K562 (cell line): ENCODE measurements around the gene WWOX. TPM values are rescaled to one million over a fixed set of nuclear protein-coding genes. Genes with fewer than 3 reads are reported as not detected.

Source experiments
- CGGBP1 ChIP-seq: fragments of 250-450 bp; sonication (Bioruptor Pico); IDR thresholded peaks from 2 replicates; pipeline ENCODE4 v1.9.0; 2021; ENCODE audit warnings: mild to moderate bottlenecking
- CREB3L1 ChIP-seq: fragments of 450-650 bp; IDR thresholded peaks from 2 replicates; pipeline ENCODE4 v1.6.1; 2014; ENCODE audit warnings: low read depth, mild to moderate bottlenecking, moderate library complexity, borderline replicate concordance
- KHSRP ChIP-seq: fragments of 450-650 bp; IDR thresholded peaks from 2 replicates; pipeline ENCODE4 v1.6.1; 2017
- SAFB2 ChIP-seq: fragments of 200-400 bp; formaldehyde crosslinking; IDR thresholded peaks from 2 replicates; pipeline ENCODE4 v1.6.1; 2018; ENCODE audit warnings: borderline replicate concordance, low read length, low read depth, moderate library complexity; ENCODE audit not compliant: severe bottlenecking
- SOX6 ChIP-seq: fragments of 450-650 bp; IDR thresholded peaks from 2 replicates; pipeline ENCODE4 v1.6.1; 2014; ENCODE audit warnings: mild to moderate bottlenecking
- polyA plus RNA-seq, 8 experiments: library from polyadenylated mRNA; depleted of rRNA in 4 of 8; stranded (reverse) in 5 of 8; unstranded in 3 of 8; fragments of >200 nt; fragmentation: Nextera tagmentation in 2 of 8; fragmentation: Illumina TruSeq in 1 of 8; extraction: Ambion mirVana in 2 of 8; extraction: Trizol in 1 of 8; gene quantifications; 2 replicates each; pipeline versions ENCODE4 v1.2.1 to v1.2.3, GENCODE V29; 2011 to 2014; ENCODE audit warnings: inconsistent platforms in 1 of 8, missing spikeins in 1 of 8
- total RNA-seq, 7 experiments: library from RNA; depleted of rRNA in 6 of 7; stranded (reverse); fragments of >200 nt in 6 of 7; fragmentation: Illumina TruSeq in 2 of 7; extraction: Trizol in 2 of 7; gene quantifications; 2 replicates each; pipeline versions ENCODE4 v1.2.1 to v1.2.3, GENCODE V29; 2011 to 2021; ENCODE audit warnings: low replicate concordance in 1 of 7
- TF ChIP-seq, protein P1 (sequence below): fragments of 250-450 bp; sonication (Bioruptor Pico); IDR thresholded peaks from 2 replicates; pipeline ENCODE4 v1.5.1; 2021; ENCODE audit warnings: mild to moderate bottlenecking
- TF ChIP-seq, protein P2 (sequence below): fragments of 250-450 bp; sonication (Bioruptor Pico); IDR thresholded peaks from 2 replicates; pipeline ENCODE4 v1.9.0; 2021; ENCODE audit warnings: mild to moderate bottlenecking, inconsistent platforms

Gene WWOX
- total and polyA plus RNA-seq, 9 of the 15 experiments (the other 6 are each of a cell fraction or from before 2014, with no cell fraction given), result 1.6 to 22.7 (median 8.1) TPM

GRCh38 chr16:78635807-78636206 is 536.4 kb downstream of the WWOX start (continued):
- TF ChIP-seq CGGBP1, result no peak
- TF ChIP-seq SAFB2, result no peak
- TF ChIP-seq SOX6, result no peak
- no peak for TF ChIP-seq KHSRP
- TF ChIP-seq, protein P1, sequence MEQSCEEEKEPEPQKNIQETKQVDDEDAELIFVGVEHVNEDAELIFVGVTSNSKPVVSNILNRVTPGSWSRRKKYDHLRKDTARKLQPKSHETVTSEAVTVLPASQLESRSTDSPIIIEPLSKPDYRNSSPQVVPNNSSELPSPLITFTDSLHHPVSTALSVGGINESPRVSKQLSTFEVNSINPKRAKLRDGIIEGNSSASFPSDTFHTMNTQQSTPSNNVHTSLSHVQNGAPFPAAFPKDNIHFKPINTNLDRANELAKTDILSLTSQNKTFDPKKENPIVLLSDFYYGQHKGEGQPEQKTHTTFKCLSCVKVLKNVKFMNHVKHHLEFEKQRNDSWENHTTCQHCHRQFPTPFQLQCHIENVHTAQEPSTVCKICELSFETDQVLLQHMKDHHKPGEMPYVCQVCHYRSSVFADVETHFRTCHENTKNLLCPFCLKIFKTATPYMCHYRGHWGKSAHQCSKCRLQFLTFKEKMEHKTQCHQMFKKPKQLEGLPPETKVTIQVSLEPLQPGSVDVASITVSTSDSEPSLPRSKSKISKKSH (CRISPR knock-in tag), result no peak
- TF ChIP-seq CREB3L1, result no peak
- TF ChIP-seq, protein P2, sequence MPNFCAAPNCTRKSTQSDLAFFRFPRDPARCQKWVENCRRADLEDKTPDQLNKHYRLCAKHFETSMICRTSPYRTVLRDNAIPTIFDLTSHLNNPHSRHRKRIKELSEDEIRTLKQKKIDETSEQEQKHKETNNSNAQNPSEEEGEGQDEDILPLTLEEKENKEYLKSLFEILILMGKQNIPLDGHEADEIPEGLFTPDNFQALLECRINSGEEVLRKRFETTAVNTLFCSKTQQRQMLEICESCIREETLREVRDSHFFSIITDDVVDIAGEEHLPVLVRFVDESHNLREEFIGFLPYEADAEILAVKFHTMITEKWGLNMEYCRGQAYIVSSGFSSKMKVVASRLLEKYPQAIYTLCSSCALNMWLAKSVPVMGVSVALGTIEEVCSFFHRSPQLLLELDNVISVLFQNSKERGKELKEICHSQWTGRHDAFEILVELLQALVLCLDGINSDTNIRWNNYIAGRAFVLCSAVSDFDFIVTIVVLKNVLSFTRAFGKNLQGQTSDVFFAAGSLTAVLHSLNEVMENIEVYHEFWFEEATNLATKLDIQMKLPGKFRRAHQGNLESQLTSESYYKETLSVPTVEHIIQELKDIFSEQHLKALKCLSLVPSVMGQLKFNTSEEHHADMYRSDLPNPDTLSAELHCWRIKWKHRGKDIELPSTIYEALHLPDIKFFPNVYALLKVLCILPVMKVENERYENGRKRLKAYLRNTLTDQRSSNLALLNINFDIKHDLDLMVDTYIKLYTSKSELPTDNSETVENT (CRISPR knock-in tag), result no peak
